HEK293 (cell line): ENCODE results near the gene KIF5A.

Source experiments
- CTCF ChIA-PET: fragments of 350-600 bp; formaldehyde crosslinking; extraction: SDS; loops from one replicate; lab custom pipeline; 2021; ENCODE audit warnings: antibody characterized with exemption; lab: Yijun Ruan, JAX
- POLR2A ChIA-PET: fragments of 300-600 bp; formaldehyde crosslinking; extraction: SDS; loops from one replicate; lab custom pipeline; 2020; ENCODE audit warnings: antibody characterized with exemption, inconsistent platforms; lab: Yijun Ruan, JAX
- H3K27ac ChIP-seq: fragments of 200-500 bp; sonication (Bioruptor generic); 2 replicates; pipeline ENCODE4 v1.5.1; 2014; ENCODE audit warnings: low read depth, low read length, control low read depth, inconsistent platforms; ENCODE audit errors: extremely low read depth
- H3K36me3 ChIP-seq, 2 experiments: fragments of 200-500 bp in 1 of 2; sonication (Bioruptor generic) in 1 of 2; 1 replicate in 1 of 2; 2 replicates in 1 of 2; pipeline ENCODE4 v1.5.1; 2014 to 2017; ENCODE audit warnings: inconsistent platforms in 2 of 2, low read length in 2 of 2; ENCODE audit not compliant: control insufficient read depth in 2 of 2, insufficient read depth in 1 of 2
- H3K4me1 ChIP-seq: fragments of 200-500 bp; sonication (Bioruptor generic); 2 replicates; pipeline ENCODE4 v1.5.1; 2014; ENCODE audit warnings: mild to moderate bottlenecking, low read length, inconsistent platforms; ENCODE audit not compliant: control insufficient read depth, insufficient read depth
- H3K4me3 ChIP-seq: 2 replicates; pipeline ENCODE4 v1.5.1; 2011; ENCODE audit warnings: low read depth, mild to moderate bottlenecking, control low read depth, low read length, moderate library complexity
- H3K9me3 ChIP-seq: fragments of 200-500 bp; sonication (Bioruptor generic); 2 replicates; pipeline ENCODE4 v1.5.1; 2014; ENCODE audit warnings: low read depth, low read length, inconsistent platforms; ENCODE audit not compliant: control insufficient read depth, insufficient read depth
- HOXD13 ChIP-seq: sonication (generic); formaldehyde crosslinking; IDR thresholded peaks from 2 replicates; pipeline ENCODE4 v1.8.0; 2022; ENCODE audit warnings: missing genetic modification reagents, borderline replicate concordance
- KLF10 ChIP-seq: fragments of 450-650 bp; IDR thresholded peaks from 2 replicates; pipeline ENCODE4 v1.5.1; 2018; ENCODE audit warnings: missing biosample characterization, mild to moderate bottlenecking, missing genetic modification characterization
- KLF16 ChIP-seq: fragments of 450-650 bp; formaldehyde crosslinking; IDR thresholded peaks from 2 replicates; pipeline ENCODE4 v1.5.1; 2017; ENCODE audit warnings: missing biosample characterization, missing genetic modification characterization
- KLF7 ChIP-seq: fragments of 450-650 bp; formaldehyde crosslinking; IDR thresholded peaks from 2 replicates; pipeline ENCODE4 v1.5.1; 2016; ENCODE audit warnings: missing biosample characterization, missing genetic modification characterization, borderline replicate concordance
- PRDM1 ChIP-seq: fragments of 450-650 bp; formaldehyde crosslinking; IDR thresholded peaks from 2 replicates; pipeline ENCODE4; 2016; ENCODE audit warnings: missing biosample characterization, missing genetic modification characterization
- ZBTB20 ChIP-seq: fragments of 450-650 bp; formaldehyde crosslinking; IDR thresholded peaks from 2 replicates; pipeline ENCODE4 v1.5.1; 2016; ENCODE audit warnings: missing biosample characterization, missing genetic modification characterization
- ZEB2 ChIP-seq: fragments of 450-650 bp; formaldehyde crosslinking; IDR thresholded peaks from 2 replicates; pipeline ENCODE4 v1.5.1; 2016; ENCODE audit warnings: missing biosample characterization, missing genetic modification characterization
- ZNF132 ChIP-seq: fragments of 450-650 bp; formaldehyde crosslinking; IDR thresholded peaks from 2 replicates; pipeline ENCODE4 v1.5.1; 2017; ENCODE audit warnings: missing biosample characterization, missing genetic modification characterization, borderline replicate concordance
- ZNF157 ChIP-seq: fragments of 450-650 bp; formaldehyde crosslinking; IDR thresholded peaks from 2 replicates; pipeline ENCODE4 v1.5.1; 2016; ENCODE audit warnings: missing biosample characterization, missing genetic modification characterization
- ZNF169 ChIP-seq: fragments of 450-650 bp; formaldehyde crosslinking; IDR thresholded peaks from 2 replicates; pipeline ENCODE4 v1.5.1; 2016; ENCODE audit warnings: missing biosample characterization, missing genetic modification characterization
- ZNF302 ChIP-seq: fragments of 450-650 bp; formaldehyde crosslinking; IDR thresholded peaks from 2 replicates; pipeline ENCODE4 v1.5.1; 2016; ENCODE audit warnings: missing biosample characterization, missing genetic modification characterization, low read depth
- ZNF341 ChIP-seq: fragments of 450-650 bp; formaldehyde crosslinking; IDR thresholded peaks from 2 replicates; pipeline ENCODE4; 2016; ENCODE audit warnings: low read depth, missing biosample characterization, missing genetic modification characterization
- ZNF350 ChIP-seq: fragments of 450-650 bp; formaldehyde crosslinking; IDR thresholded peaks from 2 replicates; pipeline ENCODE4 v1.5.0; 2017; ENCODE audit warnings: missing biosample characterization, mild to moderate bottlenecking, missing genetic modification characterization
- ZNF426 ChIP-seq: fragments of 450-650 bp; formaldehyde crosslinking; IDR thresholded peaks from 2 replicates; pipeline ENCODE4 v1.5.1; 2017; ENCODE audit warnings: missing biosample characterization, missing genetic modification characterization, mild to moderate bottlenecking, inconsistent platforms, moderate library complexity
- ZNF561 ChIP-seq: fragments of 450-650 bp; IDR thresholded peaks from 2 replicates; pipeline ENCODE4 v1.5.1; 2018; ENCODE audit warnings: missing biosample characterization, missing genetic modification characterization, borderline replicate concordance
- ZNF600 ChIP-seq: fragments of 450-650 bp; formaldehyde crosslinking; IDR thresholded peaks from 2 replicates; pipeline ENCODE4 v1.5.1; 2016; ENCODE audit warnings: missing biosample characterization, missing genetic modification characterization
- ZNF654 ChIP-seq: fragments of 450-650 bp; formaldehyde crosslinking; IDR thresholded peaks from 2 replicates; pipeline ENCODE4 v1.5.1; 2016; ENCODE audit warnings: low read depth, missing biosample characterization, missing genetic modification characterization
- ZNF701 ChIP-seq: fragments of 450-650 bp; formaldehyde crosslinking; IDR thresholded peaks from 2 replicates; pipeline ENCODE4 v1.5.1; 2016; ENCODE audit warnings: missing biosample characterization, missing genetic modification characterization
- ZNF777 ChIP-seq: fragments of 450-650 bp; formaldehyde crosslinking; IDR thresholded peaks from 2 replicates; pipeline ENCODE4 v1.5.1; 2017; ENCODE audit warnings: missing biosample characterization, missing genetic modification characterization, borderline replicate concordance
- ZXDB ChIP-seq: fragments of 450-650 bp; formaldehyde crosslinking; IDR thresholded peaks from 2 replicates; pipeline ENCODE4 v1.5.1; 2016; ENCODE audit warnings: missing biosample characterization, missing genetic modification characterization
- TF ChIP-seq, protein P1 (sequence below): fragments of 450-650 bp; formaldehyde crosslinking; IDR thresholded peaks from 2 replicates; pipeline ENCODE4 v1.5.1; 2017; ENCODE audit warnings: missing biosample characterization, missing genetic modification characterization
- TF ChIP-seq, protein P2 (sequence below): fragments of 450-650 bp; formaldehyde crosslinking; IDR thresholded peaks from 2 replicates; pipeline ENCODE4 v1.5.1; 2017; ENCODE audit warnings: missing biosample characterization, missing genetic modification characterization
- TF ChIP-seq, protein P3 (sequence below): fragments of 450-650 bp; formaldehyde crosslinking; IDR thresholded peaks from 2 replicates; pipeline ENCODE4 v1.5.1; 2016; ENCODE audit warnings: missing biosample characterization, missing genetic modification characterization
- TF ChIP-seq, protein P4 (sequence below): fragments of 450-650 bp; formaldehyde crosslinking; IDR thresholded peaks from 2 replicates; pipeline ENCODE4 v1.5.1; 2016; ENCODE audit warnings: missing biosample characterization, missing genetic modification characterization

KIF5A gene

DNA sequence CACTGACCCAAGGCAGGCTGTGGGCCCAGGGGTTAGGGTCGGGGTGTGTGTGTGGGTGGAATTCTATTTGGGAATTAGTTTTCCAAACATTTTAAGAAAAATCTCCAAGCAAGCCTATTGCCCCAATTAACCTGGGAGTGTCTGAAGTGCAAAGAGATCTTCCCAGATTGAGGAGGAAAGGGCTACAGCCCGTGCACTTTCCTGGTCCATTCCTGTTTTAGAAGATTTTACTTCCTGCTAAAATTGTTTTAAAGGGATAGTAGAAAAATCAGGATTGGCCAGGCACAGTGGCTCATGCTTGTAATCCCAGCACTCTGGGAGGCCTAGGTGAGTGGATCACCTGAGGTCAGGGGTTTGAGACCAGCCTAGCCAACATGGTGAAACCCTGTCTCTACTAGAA lies 8.1 kb upstream of the KIF5A start:
- ChIA-PET CTCF (interaction anchor here (1.6 kb wide), 1 partner anchor 42 kb away, joined by 5 read pairs; no protein-coding TSS in a partner anchor), POLR2A (interaction anchor here (1.3 kb wide), 1 partner anchor 9 kb away, joined by 3 read pairs; no protein-coding TSS in a partner anchor)
- no peaks in the 10 kb centered on the region for H3K9me3 ChIP-seq
- TF ChIP-seq ZXDB (no peak), ZNF132 (tag by site-specific recombination) (no peak), ZNF157 (tag by site-specific recombination) (no peak), KLF16 (tag by site-specific recombination) (no peak), KLF10 (tag by site-specific recombination) (no peak), KLF7 (tag by site-specific recombination) (no peak)
- TF ChIP-seq, protein P1, sequence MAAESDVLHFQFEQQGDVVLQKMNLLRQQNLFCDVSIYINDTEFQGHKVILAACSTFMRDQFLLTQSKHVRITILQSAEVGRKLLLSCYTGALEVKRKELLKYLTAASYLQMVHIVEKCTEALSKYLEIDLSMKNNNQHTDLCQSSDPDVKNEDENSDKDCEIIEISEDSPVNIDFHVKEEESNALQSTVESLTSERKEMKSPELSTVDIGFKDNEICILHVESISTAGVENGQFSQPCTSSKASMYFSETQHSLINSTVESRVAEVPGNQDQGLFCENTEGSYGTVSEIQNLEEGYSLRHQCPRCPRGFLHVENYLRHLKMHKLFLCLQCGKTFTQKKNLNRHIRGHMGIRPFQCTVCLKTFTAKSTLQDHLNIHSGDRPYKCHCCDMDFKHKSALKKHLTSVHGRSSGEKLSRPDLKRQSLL = no peak
- H3K27ac ChIP-seq = no peak overlapping the region
- peaks cover 3% of the 10 kb centered on the region for H3K4me1 ChIP-seq
- peaks cover 4 to 79% of the 10 kb centered on the region in 2 experiments; a peak in 2 of 3 replicates for H3K36me3 ChIP-seq
- no peak overlapping the region for H3K4me3 ChIP-seq

DNA sequence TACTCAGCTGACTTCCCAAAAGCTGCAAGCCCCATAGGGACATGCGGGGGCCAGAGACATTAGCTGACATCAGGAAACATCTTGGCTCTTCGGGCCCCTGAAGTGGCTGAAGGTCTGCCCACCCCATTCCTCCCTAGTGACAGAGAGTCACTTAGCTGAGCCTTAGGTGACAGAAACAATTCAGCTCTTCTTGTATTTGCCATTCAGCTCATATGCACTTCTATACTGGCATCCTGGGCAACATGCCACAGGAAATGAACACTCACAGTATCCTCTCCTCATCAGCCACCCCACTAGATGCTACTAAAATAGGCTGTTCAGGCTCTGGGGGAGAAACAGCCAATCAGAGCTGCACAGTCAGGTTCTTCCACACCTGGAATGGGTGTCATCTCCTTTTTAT lies 6.3 kb upstream of the KIF5A start:
- H3K27ac ChIP-seq = no peak overlapping the region
- TF ChIP-seq ZNF777 (tag by site-specific recombination) = no peak
- TF ChIP-seq ZNF654 (tag by site-specific recombination) = no peak
- no peak for TF ChIP-seq HOXD13 (CRISPR knock-in tag)
- TF ChIP-seq, protein P2, sequence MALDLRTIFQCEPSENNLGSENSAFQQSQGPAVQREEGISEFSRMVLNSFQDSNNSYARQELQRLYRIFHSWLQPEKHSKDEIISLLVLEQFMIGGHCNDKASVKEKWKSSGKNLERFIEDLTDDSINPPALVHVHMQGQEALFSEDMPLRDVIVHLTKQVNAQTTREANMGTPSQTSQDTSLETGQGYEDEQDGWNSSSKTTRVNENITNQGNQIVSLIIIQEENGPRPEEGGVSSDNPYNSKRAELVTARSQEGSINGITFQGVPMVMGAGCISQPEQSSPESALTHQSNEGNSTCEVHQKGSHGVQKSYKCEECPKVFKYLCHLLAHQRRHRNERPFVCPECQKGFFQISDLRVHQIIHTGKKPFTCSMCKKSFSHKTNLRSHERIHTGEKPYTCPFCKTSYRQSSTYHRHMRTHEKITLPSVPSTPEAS (tag by site-specific recombination) = no peak
- TF ChIP-seq ZNF169 (tag by site-specific recombination) = no peak
- TF ChIP-seq ZNF561 = no peak
- TF ChIP-seq ZNF341 (tag by site-specific recombination) = no peak
- TF ChIP-seq ZNF302 (tag by site-specific recombination) = no peak
- TF ChIP-seq, protein P3, sequence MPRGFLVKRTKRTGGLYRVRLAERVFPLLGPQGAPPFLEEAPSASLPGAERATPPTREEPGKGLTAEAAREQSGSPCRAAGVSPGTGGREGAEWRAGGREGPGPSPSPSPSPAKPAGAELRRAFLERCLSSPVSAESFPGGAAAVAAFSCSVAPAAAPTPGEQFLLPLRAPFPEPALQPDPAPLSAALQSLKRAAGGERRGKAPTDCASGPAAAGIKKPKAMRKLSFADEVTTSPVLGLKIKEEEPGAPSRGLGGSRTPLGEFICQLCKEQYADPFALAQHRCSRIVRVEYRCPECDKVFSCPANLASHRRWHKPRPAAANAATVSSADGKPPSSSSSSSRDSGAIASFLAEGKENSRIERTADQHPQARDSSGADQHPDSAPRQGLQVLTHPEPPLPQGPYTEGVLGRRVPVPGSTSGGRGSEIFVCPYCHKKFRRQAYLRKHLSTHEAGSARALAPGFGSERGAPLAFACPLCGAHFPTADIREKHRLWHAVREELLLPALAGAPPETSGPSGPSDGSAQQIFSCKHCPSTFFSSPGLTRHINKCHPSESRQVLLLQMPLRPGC (tag by site-specific recombination) = no peak
- TF ChIP-seq ZNF350 (tag by site-specific recombination) = no peak
- TF ChIP-seq ZNF701 = no peak
- CTCF ChIA-PET = no interaction called here
- no peaks in the 10 kb centered on the region for H3K9me3 ChIP-seq
- H3K4me1 ChIP-seq = peaks cover 3% of the 10 kb centered on the region
- H3K36me3 ChIP-seq = peaks cover 4 to 67% of the 10 kb centered on the region in 2 experiments; a peak in 2 of 3 replicates
- POLR2A ChIA-PET = interaction anchor here (0.6 to 1.1 kb wide), 2 partner anchors 62 to 817 kb away, joined by 3 read pairs; partner anchors contain the start of gene DTX3
- no peak overlapping the region for H3K4me3 ChIP-seq

DNA sequence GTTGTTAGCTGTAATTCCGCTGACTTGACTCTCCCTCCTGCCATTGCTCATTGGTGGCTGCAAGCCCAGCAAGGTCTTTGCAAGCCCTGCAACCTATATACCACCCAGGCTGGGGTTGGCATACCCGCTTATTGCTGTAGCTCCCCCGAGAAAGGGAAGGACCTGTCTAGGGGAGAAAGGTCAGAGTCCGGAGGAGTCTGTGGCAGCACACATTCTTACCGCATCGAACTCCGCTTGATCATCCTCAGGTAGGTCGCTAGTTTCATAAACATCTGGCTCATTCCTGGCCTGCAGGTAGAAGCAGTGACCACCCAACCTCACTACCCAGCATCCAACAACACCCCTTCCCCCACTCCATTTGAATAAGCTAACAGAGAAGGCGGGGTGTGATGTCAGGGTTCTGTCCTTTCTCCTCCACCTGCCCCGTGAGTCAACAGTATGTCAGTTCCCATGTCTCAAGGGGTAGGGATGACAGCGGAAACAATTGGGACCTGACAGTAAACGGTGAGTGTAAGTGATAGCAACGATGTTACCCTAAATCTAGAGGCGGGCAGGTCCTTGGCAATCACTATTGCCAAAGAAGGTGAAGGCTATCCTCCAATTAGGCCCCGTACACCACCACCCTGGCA lies 3.9 kb upstream of the KIF5A start:
- Histone ChIP-seq H3K36me3 (peaks cover 4 to 45% of the 10 kb centered on the region in 2 experiments; a peak in 2 of 3 replicates), H3K4me1 (peaks cover 5% of the 10 kb centered on the region), H3K27ac (peak overlapping the region; percentile 78; the same call in 1 of the 2 replicates), H3K9me3 (no peaks in the 10 kb centered on the region), H3K4me3 (peak overlapping the region; percentile 95)
- POLR2A ChIA-PET = interaction anchor here (1.3 to 2.6 kb wide), 6 partner anchors 8 to 198 kb away, joined by 3 to 16 read pairs (median 8); partner anchors contain the start of genes DDIT3 and MBD6
- CTCF ChIA-PET = interaction anchor here (1.4 to 1.9 kb wide), 2 partner anchors 37 to 77 kb away, joined by 4 to 5 read pairs; no protein-coding TSS in a partner anchor
- no peak for TF ChIP-seq ZNF426 (tag by site-specific recombination)
- TF ChIP-seq ZBTB20 (tag by site-specific recombination) = peak; percentile 50
- TF ChIP-seq PRDM1 (tag by site-specific recombination) = 0 out of 2 replicates have a peak, but pooled peaks have one; percentile 39
- peak; percentile 45 for TF ChIP-seq ZNF600
- TF ChIP-seq ZEB2 = no peak
- TF ChIP-seq, protein P4, sequence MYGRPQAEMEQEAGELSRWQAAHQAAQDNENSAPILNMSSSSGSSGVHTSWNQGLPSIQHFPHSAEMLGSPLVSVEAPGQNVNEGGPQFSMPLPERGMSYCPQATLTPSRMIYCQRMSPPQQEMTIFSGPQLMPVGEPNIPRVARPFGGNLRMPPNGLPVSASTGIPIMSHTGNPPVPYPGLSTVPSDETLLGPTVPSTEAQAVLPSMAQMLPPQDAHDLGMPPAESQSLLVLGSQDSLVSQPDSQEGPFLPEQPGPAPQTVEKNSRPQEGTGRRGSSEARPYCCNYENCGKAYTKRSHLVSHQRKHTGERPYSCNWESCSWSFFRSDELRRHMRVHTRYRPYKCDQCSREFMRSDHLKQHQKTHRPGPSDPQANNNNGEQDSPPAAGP = peak; percentile 22; the same call in 1 of the 2 replicates
